ENCODE measurements around the gene EFCAB14.
"Not testable (repeated sequence)": the region's sequence is repeated elsewhere in the genome, so short reads cannot be mapped to it uniquely, and the experiment has no call there.

EFCAB14 gene

GRCh38 chr1:46718727-46719622 lies at the start of gene EFCAB14:
Gene EFCAB14, minus strand, starts transcription at chr1:46719114. Its CDS starts 1,027 bp downstream, at chr1:46718087.
- DNase-seq: peak; percentile 53

GRCh38 chr1:46768445-46768844 lies 49.5 kb upstream of the EFCAB14 start:
- no peak for DNase-seq

GRCh38 chr1:46767649-46768282 lies 48.9 kb upstream of the EFCAB14 start:
- DNase-seq: peak; percentile 72

- no peak for DNase-seq
These were observed 45.5 kb upstream of the EFCAB14 start for GRCh38 chr1:46764402-46764801.

GRCh38 chr1:46761740-46762139 lies 42.8 kb upstream of the EFCAB14 start:
- no peak for DNase-seq

- DNase-seq: no peak
These were observed 41.7 kb upstream of the EFCAB14 start for GRCh38 chr1:46760558-46761166.

- no peak for DNase-seq
These were observed 39.1 kb upstream of the EFCAB14 start for GRCh38 chr1:46757956-46758528.

GRCh38 chr1:46757247-46757955 lies 38.5 kb upstream of the EFCAB14 start:
- DNase-seq: peak; percentile 2

- DNase-seq: no peak
These were observed 36.2 kb upstream of the EFCAB14 start for GRCh38 chr1:46755121-46755520.

GRCh38 chr1:46754707-46755106 lies 35.8 kb upstream of the EFCAB14 start:
- DNase-seq: not testable (repeated sequence)

- DNase-seq: no peak
These were observed 35.1 kb upstream of the EFCAB14 start for GRCh38 chr1:46753985-46754384.

GRCh38 chr1:46749921-46750404 lies 31.0 kb upstream of the EFCAB14 start:
- no peak for DNase-seq

GRCh38 chr1:46749404-46749803 lies 30.5 kb upstream of the EFCAB14 start:
- no peak for DNase-seq

GRCh38 chr1:46747683-46748288 lies 28.9 kb upstream of the EFCAB14 start:
- peak; percentile 21 for DNase-seq

- DNase-seq: no peak
These were observed 23.2 kb upstream of the EFCAB14 start for GRCh38 chr1:46742069-46742468.

- DNase-seq: no peak
These were observed 16.9 kb upstream of the EFCAB14 start for GRCh38 chr1:46735708-46736324.

GRCh38 chr1:46728327-46728873 lies 9.5 kb upstream of the EFCAB14 start:
- DNase-seq: not testable (repeated sequence)

- DNase-seq: no peak
These were observed 6.8 kb upstream of the EFCAB14 start for GRCh38 chr1:46725736-46726108.

- DNase-seq: peak; percentile 28
These were observed 6.2 kb upstream of the EFCAB14 start for GRCh38 chr1:46724991-46725735.

- DNase-seq: no peak
These were observed 5.0 kb upstream of the EFCAB14 start for GRCh38 chr1:46723901-46724300.
